IMR-90 (cell line): ENCODE data around the gene HUWE1. TPM values are rescaled to one million over a fixed set of nuclear protein-coding genes. Genes with fewer than 3 reads are reported as not detected.

Experiments used
- ATAC-seq: fragments of 200-7000 bp; cut with Tn5 transposase; 2 replicates; pipeline ENCODE4 v1.9.1; 2020; ENCODE audit warnings: low read depth, mild to moderate bottlenecking, moderate library complexity
- BruUV-seq: library from RNA; stranded (reverse); fragments of 400-500 nt; replicated peaks from 2 replicates; lab custom pipeline; 2021; lab: Mats Ljungman, UMichigan
- CTCF ChIA-PET: fragments of 300-600 bp; formaldehyde crosslinking; extraction: SDS; loops from one replicate; lab custom pipeline; 2021; ENCODE audit warnings: antibody characterized with exemption; lab: Yijun Ruan, JAX
- POLR2A ChIA-PET: fragments of 300-600 bp; sonication (Branson Sonifier 250); formaldehyde crosslinking; loops from one replicate; lab custom pipeline; 2022; ENCODE audit warnings: antibody characterized with exemption; ENCODE audit not compliant: unreplicated experiment; lab: Charles Lee
- DNase-seq: peaks from one replicate; pipeline ENCODE4 v3.0.0; 2013
- H2AFZ ChIP-seq: replicated peaks from 2 replicates; pipeline ENCODE3; 2013; ENCODE audit warnings: low read length, mild to moderate bottlenecking; ENCODE audit not compliant: poor library complexity
- H2AK5ac ChIP-seq: 2 replicates; pipeline ENCODE4 v1.6.1; 2013; ENCODE audit warnings: low read depth, low read length, inconsistent platforms
- H2AK9ac ChIP-seq: replicated peaks from 2 replicates; pipeline ENCODE3; 2013; ENCODE audit warnings: mild to moderate bottlenecking, low read depth, low read length, moderate library complexity; ENCODE audit not compliant: poor library complexity
- H2BK120ac ChIP-seq: 2 replicates; pipeline ENCODE4 v1.6.1; 2013; ENCODE audit warnings: low read depth, low read length, inconsistent platforms
- H2BK15ac ChIP-seq: 3 replicates; pipeline ENCODE4 v1.6.1; 2013; ENCODE audit warnings: low read depth, low read length, inconsistent platforms
- H2BK20ac ChIP-seq: 2 replicates; pipeline ENCODE4 v1.6.1; 2013; ENCODE audit warnings: low read depth, mild to moderate bottlenecking, inconsistent platforms, low read length, moderate library complexity
- H2BK5ac ChIP-seq: 2 replicates; pipeline ENCODE4 v1.6.1; 2013; ENCODE audit warnings: mild to moderate bottlenecking, low read depth, low read length, inconsistent platforms; ENCODE audit not compliant: poor library complexity, severe bottlenecking
- H3K14ac ChIP-seq: replicated peaks from 2 replicates; pipeline ENCODE4 v1.6.1; 2013; ENCODE audit warnings: low read depth, low read length, inconsistent platforms
- H3K18ac ChIP-seq: 2 replicates; pipeline ENCODE4 v1.6.1; 2013; ENCODE audit warnings: low read depth, low read length, control low read depth
- H3K23ac ChIP-seq: 2 replicates; pipeline ENCODE4 v1.6.1; 2013; ENCODE audit warnings: low read depth, low read length, inconsistent platforms
- H3K27ac ChIP-seq: 2 replicates; pipeline ENCODE4 v1.5.1; 2013; ENCODE audit warnings: mild to moderate bottlenecking, control low read depth, low read length; ENCODE audit not compliant: insufficient read depth
- H3K27me3 ChIP-seq: 2 replicates; pipeline ENCODE4 v1.6.1; 2013; ENCODE audit warnings: low read length; ENCODE audit not compliant: control insufficient read depth, insufficient read depth
- H3K36me3 ChIP-seq: 2 replicates; pipeline ENCODE4 v1.6.1; 2013; ENCODE audit warnings: low read length, mixed read lengths; ENCODE audit not compliant: control insufficient read depth, insufficient read depth
- H3K4ac ChIP-seq: 2 replicates; pipeline ENCODE4 v1.6.1; 2013; ENCODE audit warnings: low read depth, low read length, inconsistent platforms
- H3K4me1 ChIP-seq: 2 replicates; pipeline ENCODE4 v1.6.1; 2013; ENCODE audit warnings: low read length, mixed read lengths; ENCODE audit not compliant: control insufficient read depth, insufficient read depth
- H3K4me2 ChIP-seq: 2 replicates; pipeline ENCODE4 v1.6.1; 2013; ENCODE audit warnings: low read depth, mild to moderate bottlenecking, control low read depth, low read length, moderate library complexity
- H3K4me3 ChIP-seq: 2 replicates; pipeline ENCODE4 v1.5.1; 2013; ENCODE audit warnings: low read depth, mild to moderate bottlenecking, control low read depth, low read length, moderate library complexity; ENCODE audit not compliant: insufficient read depth
- H3K56ac ChIP-seq: 2 replicates; pipeline ENCODE4 v1.6.1; 2013; ENCODE audit warnings: low read length, inconsistent platforms; ENCODE audit not compliant: insufficient read depth; ENCODE audit errors: extremely low read depth
- H3K79me1 ChIP-seq, 2 experiments: 2 replicates each; pipeline ENCODE4 v1.6.1; 2013; ENCODE audit warnings: low read length in 2 of 2, inconsistent platforms in 1 of 2, low read depth in 1 of 2
- H3K9ac ChIP-seq: 2 replicates; pipeline ENCODE4 v1.6.1; 2013; ENCODE audit warnings: low read depth, low read length, control low read depth
- H3K9me1 ChIP-seq: 2 replicates; pipeline ENCODE4 v1.6.1; 2013; ENCODE audit warnings: low read length, inconsistent platforms; ENCODE audit not compliant: insufficient read depth
- H3K9me3 ChIP-seq: 2 replicates; pipeline ENCODE4 v1.6.1; 2013; ENCODE audit warnings: low read length; ENCODE audit not compliant: control insufficient read depth, insufficient read depth
- H4K20me1 ChIP-seq: 2 replicates; pipeline ENCODE4 v1.6.1; 2013; ENCODE audit warnings: low read length, inconsistent platforms; ENCODE audit not compliant: insufficient read depth
- H4K5ac ChIP-seq: 2 replicates; pipeline ENCODE4 v1.6.1; 2013; ENCODE audit warnings: mild to moderate bottlenecking, low read depth, low read length, control low read depth
- H4K8ac ChIP-seq, 2 experiments: 2 replicates each; pipeline ENCODE4 v1.6.1; 2013; ENCODE audit warnings: low read depth in 2 of 2, low read length in 2 of 2, control low read depth in 1 of 2, inconsistent platforms in 1 of 2
- H4K91ac ChIP-seq: 2 replicates; pipeline ENCODE4 v1.6.1; 2013; ENCODE audit warnings: low read depth, low read length, inconsistent platforms; ENCODE audit not compliant: insufficient read depth
- WGBS, 2 experiments: methylation state at CpG; one replicate each; pipeline versions ENCODE4 v1.1.5 to v1.1.7; 2013; ENCODE audit warnings: missing lambda C conversion rate in 2 of 2; ENCODE audit not compliant: insufficient read length in 1 of 2; ENCODE audit errors: extremely low coverage in 2 of 2; 5-methylcytosine and 5-hydroxymethylcytosine counted together
- dilution Hi-C: fragments of 300-500 bp; cut with HindIII; formaldehyde crosslinking; loops from one replicate; pipeline ENCODE4 v1.14.3; 2018; ENCODE audit warnings: low sequenced_read_pairs; ENCODE audit not compliant: unreplicated experiment
- in situ Hi-C: fragments of 300-500 bp; cut with MboI; formaldehyde crosslinking; loops from 3 replicates; pipeline ENCODE4 v1.14.3; 2019; ENCODE audit warnings: low sequenced_read_pairs, inconsistent platforms, mixed read lengths
- intact Hi-C: fragments of 100-400 bp; cut with micrococcal nuclease; formaldehyde crosslinking; loops from 2 replicates; pipeline ENCODE4 v1.10.0; 2022
- polyA plus RNA-seq, 3 experiments: library from polyadenylated mRNA; depleted of rRNA; stranded (reverse); fragments of >200 nt; gene quantifications; 2 replicates each; pipeline ENCODE4 v1.2.3, GENCODE V29; 2012; ENCODE audit warnings: low replicate concordance in 1 of 3
- total RNA-seq: library from RNA; depleted of rRNA; stranded (reverse); fragments of >200 nt; gene quantifications from 2 replicates; pipeline ENCODE4 v1.2.3, GENCODE V29; 2012
- TF ChIP-seq, protein P1 (sequence below): fragments of 150-350 bp; IDR thresholded peaks from 2 replicates; pipeline ENCODE4 v1.6.1; 2016; ENCODE audit warnings: low read depth, mild to moderate bottlenecking, low read length, moderate library complexity, borderline replicate concordance

HUWE1 gene
- total and polyA plus RNA-seq, 2 of the 4 experiments (the other 2 are of a cell fraction), result 47.6 to 57.7 TPM

DNA sequence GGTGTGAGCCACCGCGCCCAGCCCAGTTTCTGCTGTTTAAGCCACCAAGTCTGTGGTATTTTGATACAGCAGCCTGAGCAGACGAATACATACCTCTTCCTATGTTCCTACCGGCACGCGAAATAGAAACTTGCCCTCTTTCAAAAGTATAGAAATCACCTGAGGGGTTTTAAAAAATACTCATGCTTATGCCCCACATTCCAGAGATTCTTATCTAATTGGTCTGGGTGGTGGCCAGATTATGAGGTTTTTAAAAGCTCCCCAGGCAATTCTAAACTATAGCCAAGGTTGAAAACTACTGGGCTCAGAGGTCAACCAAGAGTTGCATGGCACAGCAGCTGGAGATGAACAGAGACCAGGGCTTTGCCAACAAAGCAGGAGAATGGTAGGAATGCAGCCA is 24.9 kb upstream of the HUWE1 start:
- no peak overlapping the region for H3K4ac ChIP-seq
- POLR2A ChIA-PET, result no interaction called here
- H2BK15ac ChIP-seq, result no peak overlapping the region
- H3K9me3 ChIP-seq, result no peaks in the 10 kb centered on the region
- H3K56ac ChIP-seq, result no peak overlapping the region
- no peak overlapping the region for H4K8ac ChIP-seq
- H3K27me3 ChIP-seq, result peaks cover 6% of the 10 kb centered on the region
- in situ Hi-C loops, result no loop called here
- no peaks in the 10 kb centered on the region for H4K20me1 ChIP-seq
- H2AK9ac ChIP-seq, result no peak overlapping the region
- 0 out of 2 replicates have a peak, but pooled peaks cover 3% of the 10 kb centered on the region for H3K9me1 ChIP-seq
- peaks cover 6% of the 10 kb centered on the region; the same call in 1 of the 2 replicates for H3K4me1 ChIP-seq
- intact Hi-C loops, result no loop called here
- no peak overlapping the region for H2BK20ac ChIP-seq
- WGBS, 2 experiments, result no CpG with 5 or more reads among the region's 6 CpGs
- ATAC-seq (no peak), DNase-seq (no peak)
- no peak overlapping the region for H3K4me2 ChIP-seq
- H2BK5ac ChIP-seq, result no peak overlapping the region
- no peak overlapping the region for H2BK120ac ChIP-seq
- H4K91ac ChIP-seq, result no peak overlapping the region
- H3K79me1 ChIP-seq, result no peaks in the 10 kb centered on the region
- H2AK5ac ChIP-seq, result no peak overlapping the region
- H3K9ac ChIP-seq, result no peak overlapping the region
- H2AFZ ChIP-seq, result no peak overlapping the region
- no TSS peak for BruUV-seq
- dilution Hi-C loops, result no loop called here
- H3K18ac ChIP-seq, result no peak overlapping the region
- no peaks in the 10 kb centered on the region for H3K36me3 ChIP-seq
- no peak overlapping the region for H4K5ac ChIP-seq
- TF ChIP-seq, protein P1, sequence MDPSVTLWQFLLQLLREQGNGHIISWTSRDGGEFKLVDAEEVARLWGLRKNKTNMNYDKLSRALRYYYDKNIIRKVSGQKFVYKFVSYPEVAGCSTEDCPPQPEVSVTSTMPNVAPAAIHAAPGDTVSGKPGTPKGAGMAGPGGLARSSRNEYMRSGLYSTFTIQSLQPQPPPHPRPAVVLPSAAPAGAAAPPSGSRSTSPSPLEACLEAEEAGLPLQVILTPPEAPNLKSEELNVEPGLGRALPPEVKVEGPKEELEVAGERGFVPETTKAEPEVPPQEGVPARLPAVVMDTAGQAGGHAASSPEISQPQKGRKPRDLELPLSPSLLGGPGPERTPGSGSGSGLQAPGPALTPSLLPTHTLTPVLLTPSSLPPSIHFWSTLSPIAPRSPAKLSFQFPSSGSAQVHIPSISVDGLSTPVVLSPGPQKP, result no peak
- no peak overlapping the region for H3K14ac ChIP-seq
- H3K4me3 ChIP-seq, result no peak overlapping the region
- no peak overlapping the region for H3K23ac ChIP-seq
- H3K27ac ChIP-seq, result no peak overlapping the region
- CTCF ChIA-PET, result no interaction called here
